Gastroesophageal sphincter (tissue), 3 donors: Measurements from ENCODE around the gene TCN1.
"Not testable (repeated sequence)": the region's sequence is repeated elsewhere in the genome, so short reads cannot be mapped to it uniquely, and the experiment has no call there.

Experiments used
- POLR2A ChIP-seq, 2 donors: fragments of 450-650 bp; IDR thresholded peaks; one replicate each; pipeline ENCODE4 v1.6.1; 2017; ENCODE audit warnings: antibody characterized with exemption in 2 of 2, mild to moderate bottlenecking in 2 of 2, moderate library complexity in 1 of 2
- TF ChIP-seq, protein P1 (sequence below), 4 experiments: fragments of 200-600 bp in 2 of 4; fragments of 450-650 bp in 2 of 4; sonication (generic) in 1 of 4; IDR thresholded peaks; one replicate each; pipeline ENCODE4 v1.5.1; 2017 to 2019; ENCODE audit warnings: antibody characterized with exemption in 4 of 4, mild to moderate bottlenecking in 2 of 4, moderate library complexity in 2 of 4

GRCh38 chr11:59903569-59903968 lies 37.3 kb upstream of the TCN1 start:
- TF ChIP-seq POLR2A (IDR thresholded peaks at IDR 0.05) = not testable (repeated sequence)
- TF ChIP-seq, protein P1, sequence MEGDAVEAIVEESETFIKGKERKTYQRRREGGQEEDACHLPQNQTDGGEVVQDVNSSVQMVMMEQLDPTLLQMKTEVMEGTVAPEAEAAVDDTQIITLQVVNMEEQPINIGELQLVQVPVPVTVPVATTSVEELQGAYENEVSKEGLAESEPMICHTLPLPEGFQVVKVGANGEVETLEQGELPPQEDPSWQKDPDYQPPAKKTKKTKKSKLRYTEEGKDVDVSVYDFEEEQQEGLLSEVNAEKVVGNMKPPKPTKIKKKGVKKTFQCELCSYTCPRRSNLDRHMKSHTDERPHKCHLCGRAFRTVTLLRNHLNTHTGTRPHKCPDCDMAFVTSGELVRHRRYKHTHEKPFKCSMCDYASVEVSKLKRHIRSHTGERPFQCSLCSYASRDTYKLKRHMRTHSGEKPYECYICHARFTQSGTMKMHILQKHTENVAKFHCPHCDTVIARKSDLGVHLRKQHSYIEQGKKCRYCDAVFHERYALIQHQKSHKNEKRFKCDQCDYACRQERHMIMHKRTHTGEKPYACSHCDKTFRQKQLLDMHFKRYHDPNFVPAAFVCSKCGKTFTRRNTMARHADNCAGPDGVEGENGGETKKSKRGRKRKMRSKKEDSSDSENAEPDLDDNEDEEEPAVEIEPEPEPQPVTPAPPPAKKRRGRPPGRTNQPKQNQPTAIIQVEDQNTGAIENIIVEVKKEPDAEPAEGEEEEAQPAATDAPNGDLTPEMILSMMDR (IDR thresholded peaks at IDR 0.05) = not testable (repeated sequence)
